Occipital lobe (tissue), 1 donor: ENCODE data around the gene USP12. TPM values are rescaled to one million over a fixed set of nuclear protein-coding genes. Genes with fewer than 3 reads are reported as not detected.

Experiments used
- total RNA-seq: library from RNA; depleted of rRNA; stranded (reverse); fragments of >200 nt; gene quantifications from one replicate; pipeline ENCODE4 v1.2.3, GENCODE V29; 2014

USP12 gene
- total RNA-seq, 1 donor from 2014 or later = 67.4 TPM

Other genes starting within 250 kb of the USP12 start
- gene RPL21, start 79.7 kb upstream of the USP12 start, total RNA-seq = 1,031 TPM
- gene RASL11A, start 99.0 kb upstream of the USP12 start, total RNA-seq = 2.5 TPM